ENCODE data around the gene GOLGA8Q.
A peak's percentile ranks its signal among the peaks of the same experiment; 100 is the strongest.
"Not testable (repeated sequence)": the region's sequence is repeated elsewhere in the genome, so short reads cannot be mapped to it uniquely, and the experiment has no call there.

Gene GOLGA8Q

GRCh38 chr15:30551750-30552149 is at the start of gene GOLGA8Q:
GOLGA8Q (plus strand) TSS chr15:30552050; CDS start chr15:30552078, 28 bp downstream.
- DNase-seq (ENCODE audit: low spot score), result not testable (repeated sequence)

GRCh38 chr15:30502904-30503781 is 48.7 kb upstream of the GOLGA8Q start:
- DNase-seq (ENCODE audit: low spot score), result not testable (repeated sequence)

- DNase-seq (ENCODE audit: low spot score), result not testable (repeated sequence)
Measured at GRCh38 chr15:30504162-30504843, 47.5 kb upstream of the GOLGA8Q start.

DNA sequence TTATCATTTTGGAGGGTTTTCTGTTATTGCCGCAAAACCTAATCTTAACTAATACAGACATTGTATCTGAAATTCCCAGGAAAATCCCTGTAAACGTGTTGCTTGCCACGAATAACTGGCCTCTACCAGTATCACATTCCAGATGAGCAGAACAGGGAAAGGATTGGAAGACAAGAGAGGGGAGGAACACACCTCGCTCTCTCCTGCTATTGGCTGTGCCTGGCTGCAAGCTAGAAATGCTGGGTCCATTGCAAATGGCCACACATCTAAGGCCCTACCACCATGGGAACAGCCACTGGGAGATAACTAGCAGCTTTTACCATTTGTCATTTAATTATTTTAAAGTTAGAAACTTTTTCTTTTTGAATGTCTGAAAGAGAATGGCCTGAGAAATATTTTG is 37.3 kb upstream of the GOLGA8Q start:
- DNase-seq (ENCODE audit: low spot score), result not testable (repeated sequence)

GRCh38 chr15:30523453-30524243 is 28.2 kb upstream of the GOLGA8Q start:
- not testable (repeated sequence) for DNase-seq (ENCODE audit: low spot score)

GRCh38 chr15:30525912-30526311 is 25.9 kb upstream of the GOLGA8Q start:
- not testable (repeated sequence) for DNase-seq (ENCODE audit: low spot score)

DNA sequence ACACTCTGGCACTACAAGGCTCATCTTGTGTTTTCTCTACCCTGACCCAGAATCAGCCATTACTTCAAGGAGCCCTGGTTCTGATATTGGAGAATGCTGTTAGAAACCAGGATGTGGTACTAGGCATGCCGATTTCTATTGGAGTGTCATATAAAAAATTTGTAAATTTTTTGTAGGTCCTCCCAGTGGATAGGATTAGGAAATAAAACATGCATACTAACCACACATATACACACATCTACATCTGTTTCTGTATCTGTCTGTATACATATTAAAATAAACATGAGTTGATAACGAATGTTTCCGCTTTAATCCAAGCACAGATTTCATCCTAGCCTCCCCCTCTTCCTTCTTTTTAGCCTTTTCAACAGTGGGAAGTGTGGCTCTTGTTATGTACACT is 22.8 kb upstream of the GOLGA8Q start:
- DNase-seq (ENCODE audit: low spot score), result not testable (repeated sequence)

DNA sequence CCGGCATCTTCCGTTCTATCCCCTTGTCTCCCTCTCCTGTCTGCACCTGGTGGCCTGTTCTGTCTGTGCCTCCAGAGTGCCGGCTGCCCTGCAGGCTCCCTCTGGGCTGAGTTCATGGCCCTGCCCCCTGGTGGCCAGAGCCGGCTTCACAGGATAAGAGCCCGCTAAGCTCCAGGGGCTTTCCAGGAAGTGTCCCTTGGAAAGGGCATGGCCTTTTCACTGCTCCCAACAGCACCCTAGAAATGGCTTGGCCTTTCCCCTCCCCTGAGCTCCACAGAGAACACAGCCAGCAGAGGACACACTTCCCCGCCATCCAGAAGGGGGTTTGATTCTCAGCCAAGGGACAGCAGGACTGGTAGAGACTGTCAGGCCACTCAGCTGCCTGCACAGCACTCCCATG is 15.1 kb downstream of the GOLGA8Q start:
- peak; percentile 1 for DNase-seq (ENCODE audit: low spot score)

- not testable (repeated sequence) for DNase-seq (ENCODE audit: low spot score)
Measured at GRCh38 chr15:30573012-30573491, 21.2 kb downstream of the GOLGA8Q start.

DNA sequence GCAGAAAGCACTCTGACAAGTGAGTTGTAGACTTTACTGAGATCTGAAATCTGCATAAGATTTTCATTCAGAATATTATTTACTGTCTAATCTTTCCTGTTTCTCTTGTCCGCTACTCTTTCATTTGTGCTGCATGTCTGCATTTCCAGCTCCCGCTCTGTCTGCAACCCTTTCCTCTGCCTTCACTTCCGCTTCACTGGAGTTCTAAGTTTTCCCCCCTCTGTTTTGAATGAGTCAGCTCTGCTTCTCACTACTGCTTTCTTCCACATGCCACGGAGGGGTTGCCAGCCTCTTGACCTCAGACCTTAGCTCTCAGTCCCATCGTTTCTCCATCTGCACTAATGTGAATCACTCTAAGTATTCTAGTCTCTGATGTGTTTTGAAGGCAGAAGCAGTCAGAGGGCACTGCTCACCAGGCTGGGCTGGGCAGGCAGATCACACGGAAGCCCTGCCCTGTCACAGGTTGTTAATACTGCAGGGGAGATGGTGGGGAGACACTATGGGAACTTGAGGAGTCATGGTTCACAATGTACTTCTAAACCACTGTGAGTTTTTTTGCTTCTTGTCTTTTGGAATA is 27.6 kb downstream of the GOLGA8Q start:
- not testable (repeated sequence) for DNase-seq (ENCODE audit: low spot score)

DNA sequence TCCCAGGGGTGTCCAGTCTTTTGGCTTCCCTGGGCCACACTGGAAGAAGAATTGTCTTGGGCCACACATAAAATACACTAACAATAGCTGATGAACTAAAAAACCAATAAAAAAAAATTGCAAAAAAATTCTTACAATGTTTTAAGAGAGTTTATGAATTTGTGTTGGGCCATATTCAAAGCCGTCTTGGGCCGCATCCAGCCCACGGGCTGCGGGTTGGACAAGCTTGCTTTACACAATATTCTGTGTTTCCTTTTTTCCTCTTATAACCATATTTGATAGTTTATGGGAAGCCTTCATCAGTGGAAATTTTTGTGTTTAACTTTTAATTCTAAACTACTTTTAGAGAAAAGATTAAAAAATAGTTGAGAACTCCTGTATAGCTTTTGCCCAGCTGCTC is 28.9 kb downstream of the GOLGA8Q start:
- DNase-seq (ENCODE audit: low spot score), result not testable (repeated sequence)

- not testable (repeated sequence) for DNase-seq (ENCODE audit: low spot score)
Measured at GRCh38 chr15:30598953-30599352, 47.1 kb downstream of the GOLGA8Q start.

DNA sequence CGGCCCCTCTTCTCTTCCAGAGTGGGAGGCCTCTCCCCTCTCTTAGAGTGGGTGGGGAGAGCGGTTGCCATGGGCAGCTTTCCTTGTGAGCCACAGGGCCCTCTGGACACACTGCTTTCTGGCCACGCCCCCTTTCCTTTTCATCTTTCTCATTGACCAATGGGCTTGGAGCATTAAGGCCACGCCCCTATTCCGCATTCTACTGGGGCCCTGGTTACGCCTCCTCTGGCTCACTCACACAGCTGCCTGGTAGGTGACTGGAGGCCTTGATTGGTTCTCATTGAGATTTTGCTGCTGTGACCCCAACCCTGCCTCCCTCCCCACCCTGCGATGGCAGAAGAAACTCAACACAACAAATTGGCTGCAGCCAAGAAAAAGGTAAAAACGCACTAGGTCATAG is 51.9 kb downstream of the GOLGA8Q start, which contains the start of gene GOLGA8H:
Gene GOLGA8H, plus strand, starts transcription at position 233 of the 400 bp plus-strand sequence. Its CDS starts 98 bp downstream, at position 331.
- not testable (repeated sequence) for DNase-seq (ENCODE audit: low spot score)

Data from pons (tissue), 1 donor.